Activated naive CD4-positive, alpha-beta T cell treated with anti-CD3 and anti-CD28 coated beads for 36 hours (primary cell): ENCODE measurements around the gene GID8. TPM values are rescaled to one million over a fixed set of nuclear protein-coding genes. Genes with fewer than 3 reads are reported as not detected.

Experiments
- CTCF ChIA-PET: fragments of 350-600 bp; sonication (Branson Sonifier 250); formaldehyde crosslinking; loops from one replicate; lab custom pipeline; 2021; ENCODE audit warnings: antibody characterized with exemption; lab: Charles Lee
- DNase-seq: peaks from one replicate; pipeline ENCODE4 v3.0.0-alpha.2; 2020
- H3K27ac Mint-ChIP-seq: one replicate; pipeline ENCODE4 v1.8.0; 2021; ENCODE audit warnings: mild to moderate bottlenecking, mixed read lengths
- H3K27me3 Mint-ChIP-seq: one replicate; pipeline ENCODE4 v1.8.0; 2021; ENCODE audit warnings: low read depth, mixed read lengths
- H3K36me3 Mint-ChIP-seq: one replicate; pipeline ENCODE4 v1.8.0; 2021; ENCODE audit warnings: low read depth, mixed read lengths
- H3K4me1 Mint-ChIP-seq: one replicate; pipeline ENCODE4 v1.8.0; 2021; ENCODE audit warnings: low read depth, mixed read lengths
- H3K4me3 Mint-ChIP-seq: one replicate; pipeline ENCODE4 v1.8.0; 2021; ENCODE audit warnings: mild to moderate bottlenecking, moderate library complexity, mixed read lengths
- H3K9me3 Mint-ChIP-seq: one replicate; pipeline ENCODE4 v1.8.0; 2021; ENCODE audit warnings: mixed read lengths
- intact Hi-C: fragments of 100-400 bp; cut with micrococcal nuclease; formaldehyde crosslinking; loops from one replicate; pipeline ENCODE4 v1.15.1; 2023
- total RNA-seq, 2 experiments: library from RNA; stranded (reverse); gene quantifications; one replicate each; pipeline ENCODE4 v1.2.3, GENCODE V29; 2021

GID8 gene
- total RNA-seq, 2 experiments from 2014 or later, result 32.7 to 34.0 TPM

DNA sequence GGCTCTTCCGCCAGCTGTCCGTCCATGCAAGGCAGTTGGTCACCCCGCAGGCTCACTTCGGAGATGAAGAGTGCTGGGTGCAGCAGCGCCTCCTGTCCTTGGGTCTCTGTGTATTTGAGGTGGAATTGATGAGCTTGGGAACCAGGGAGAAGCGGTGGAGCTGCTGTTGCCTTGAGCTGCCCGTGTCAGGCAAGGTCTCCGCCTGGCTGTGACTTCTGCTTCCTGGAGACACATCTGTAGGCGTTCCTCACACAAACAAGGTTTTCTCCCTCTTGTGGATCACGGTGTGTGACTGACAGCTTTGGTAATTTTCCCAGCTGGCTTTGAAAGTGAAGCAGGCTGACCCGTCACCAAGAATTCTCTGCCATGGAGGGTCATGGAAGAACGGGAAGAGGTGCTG, 12.0 kb downstream of the GID8 start:
- no peak overlapping the region for H3K4me3 Mint-ChIP-seq
- CTCF ChIA-PET, result interaction anchor here (1.0 to 2.1 kb wide), 4 partner anchors 11 to 59 kb away, joined by 3 to 5 read pairs (median 4); partner anchors contain the start of gene GID8
- no peak overlapping the region for H3K27ac Mint-ChIP-seq
- H3K9me3 Mint-ChIP-seq, result no peaks in the 10 kb centered on the region
- intact Hi-C loops, result no loop called here
- peaks cover 27% of the 10 kb centered on the region for H3K36me3 Mint-ChIP-seq
- peaks cover 26% of the 10 kb centered on the region for H3K4me1 Mint-ChIP-seq
- no peaks in the 10 kb centered on the region for H3K27me3 Mint-ChIP-seq
- no peak for DNase-seq

DNA sequence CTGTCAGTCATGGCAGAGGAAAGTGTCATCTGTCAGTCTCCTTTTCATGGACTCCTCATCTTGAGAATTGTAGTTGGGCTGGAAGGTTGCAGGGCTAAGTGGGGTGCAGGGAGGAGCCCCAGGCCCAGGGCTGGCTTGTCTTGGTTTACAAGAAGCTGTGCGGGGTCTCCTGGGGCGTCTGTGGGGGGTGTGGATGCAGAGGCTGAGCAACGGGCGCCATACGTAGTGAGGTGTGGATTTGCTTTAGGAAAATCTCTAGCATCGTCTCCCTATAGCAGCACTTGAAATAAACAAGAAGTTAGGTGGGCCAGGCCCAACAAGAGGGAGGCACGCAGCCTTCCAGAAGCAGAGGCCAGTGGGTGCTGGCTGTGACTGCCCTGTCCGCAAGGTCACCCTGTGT, 12.8 kb downstream of the GID8 start:
- no peaks in the 10 kb centered on the region for H3K9me3 Mint-ChIP-seq
- CTCF ChIA-PET, result interaction anchor here (0.7 to 2.1 kb wide), 4 partner anchors 12 to 43 kb away, joined by 3 to 5 read pairs (median 3); partner anchors contain the start of gene GID8
- H3K4me1 Mint-ChIP-seq, result peaks cover 26% of the 10 kb centered on the region
- intact Hi-C loops, result no loop called here
- DNase-seq, result no peak
- H3K27ac Mint-ChIP-seq, result no peak overlapping the region
- no peak overlapping the region for H3K4me3 Mint-ChIP-seq
- no peaks in the 10 kb centered on the region for H3K27me3 Mint-ChIP-seq
- peaks cover 26% of the 10 kb centered on the region for H3K36me3 Mint-ChIP-seq

DNA sequence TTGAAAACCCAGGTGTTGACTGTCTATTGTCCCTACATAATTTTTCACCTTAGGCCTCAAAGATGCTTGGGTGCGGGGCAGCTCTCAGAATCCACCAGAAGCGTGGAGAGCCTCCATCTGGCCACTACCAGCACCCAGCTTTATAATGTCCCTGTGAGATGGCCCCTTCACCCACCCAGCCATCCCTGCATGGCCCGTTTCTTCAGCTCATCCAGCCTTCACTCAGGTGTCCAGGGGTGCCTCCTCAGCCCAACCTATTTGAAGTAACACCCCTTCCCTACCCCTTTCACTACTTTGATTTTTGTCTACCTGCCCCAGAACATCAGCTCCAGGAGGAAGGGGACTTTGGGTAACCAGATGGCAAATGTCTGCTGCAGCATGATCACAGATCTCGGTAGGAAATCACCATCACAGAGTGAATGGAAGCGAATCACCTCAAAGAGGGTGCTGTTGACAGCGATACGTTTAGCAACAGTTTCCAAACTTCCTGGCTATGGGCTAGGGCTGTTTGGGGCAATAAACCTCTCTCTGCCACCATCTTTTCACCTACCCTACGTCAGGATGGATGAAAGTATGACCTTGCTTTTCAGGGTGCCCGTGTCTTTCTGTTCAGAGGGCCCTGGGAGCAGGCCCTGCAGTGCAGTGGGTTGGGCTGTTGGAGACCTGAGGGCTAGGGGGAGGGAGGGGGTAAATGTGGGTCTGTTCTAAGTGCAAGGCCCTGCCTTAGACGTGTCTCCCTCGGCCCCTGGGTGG, 13.4 kb downstream of the GID8 start:
- H3K36me3 Mint-ChIP-seq, result peaks cover 23% of the 10 kb centered on the region
- no peaks in the 10 kb centered on the region for H3K27me3 Mint-ChIP-seq
- peaks cover 26% of the 10 kb centered on the region for H3K4me1 Mint-ChIP-seq
- intact Hi-C loops, result no loop called here
- no peak for DNase-seq
- H3K9me3 Mint-ChIP-seq, result no peaks in the 10 kb centered on the region
- CTCF ChIA-PET, result interaction anchor here (0.7 to 2.1 kb wide), 4 partner anchors 13 to 44 kb away, joined by 3 to 5 read pairs (median 3); partner anchors contain the start of gene GID8
- H3K27ac Mint-ChIP-seq, result no peak overlapping the region
- no peak overlapping the region for H3K4me3 Mint-ChIP-seq

DNA sequence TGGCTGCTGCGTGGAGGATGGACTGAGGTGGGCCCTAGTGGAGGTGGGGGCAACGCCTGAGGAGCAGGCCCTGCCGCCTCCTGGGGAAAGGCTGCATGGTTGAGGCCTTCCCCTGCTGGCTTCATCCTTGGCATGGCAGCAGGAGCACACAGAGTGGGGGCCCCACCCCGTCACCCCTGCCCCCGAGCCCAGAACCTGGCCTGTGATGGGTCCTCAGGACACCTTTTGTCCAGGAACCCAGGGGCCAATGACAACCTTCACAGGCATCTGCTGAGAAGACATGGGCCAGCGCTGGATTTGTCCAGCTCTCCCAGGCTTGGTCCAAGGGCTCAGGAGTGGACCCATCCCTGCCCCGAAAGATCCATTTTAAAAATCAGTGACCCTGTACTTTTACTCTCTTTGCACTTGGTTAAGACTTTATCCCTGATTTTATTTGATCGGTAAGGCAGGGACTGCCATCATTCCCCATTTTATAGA, 14.0 kb downstream of the GID8 start:
- peaks cover 26% of the 10 kb centered on the region for H3K4me1 Mint-ChIP-seq
- H3K27ac Mint-ChIP-seq, result no peak overlapping the region
- H3K4me3 Mint-ChIP-seq, result peak overlapping the region; percentile 47
- no peak for DNase-seq
- no peaks in the 10 kb centered on the region for H3K9me3 Mint-ChIP-seq
- peaks cover 20% of the 10 kb centered on the region for H3K36me3 Mint-ChIP-seq
- intact Hi-C loops, result no loop called here
- CTCF ChIA-PET, result interaction anchor here (1.6 kb wide), 1 partner anchor 13 kb away, joined by 4 read pairs; no protein-coding TSS in a partner anchor
- H3K27me3 Mint-ChIP-seq, result no peaks in the 10 kb centered on the region

DNA sequence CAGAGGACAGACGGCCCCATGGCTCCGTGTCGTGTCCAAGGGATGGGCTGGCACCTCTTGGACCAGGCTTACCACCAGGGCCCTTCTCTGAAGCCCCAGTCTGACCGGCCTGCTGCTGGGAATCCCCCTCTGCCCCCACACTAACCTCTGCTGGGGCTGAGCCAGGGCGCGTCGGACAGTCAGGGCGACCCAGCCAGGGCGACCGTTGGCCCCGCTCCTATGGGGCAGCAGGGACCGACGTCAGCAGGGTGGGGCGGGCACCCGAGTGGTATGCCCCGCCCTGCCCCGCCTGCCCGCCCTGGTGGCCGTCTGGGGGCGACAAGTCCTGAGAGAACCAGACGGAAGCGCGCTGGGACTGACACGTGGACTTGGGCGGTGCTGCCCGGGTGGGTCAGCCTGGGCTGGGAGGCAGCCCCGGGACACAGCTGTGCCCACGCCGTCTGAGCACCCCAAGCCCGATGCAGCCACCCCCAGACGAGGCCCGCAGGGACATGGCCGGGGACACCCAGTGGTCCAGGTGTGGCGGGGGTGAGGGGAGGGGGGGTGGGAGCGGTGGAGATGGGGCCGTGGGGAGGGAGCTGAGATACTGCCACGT, 14.5 kb downstream of the GID8 start, which contains the start of gene SLC17A9:
Gene SLC17A9 (plus strand): TSS at position 337 of the 595 bp plus-strand sequence. CDS start 122 bp downstream, at position 459.
- peak; percentile 46 for DNase-seq
- H3K4me3 Mint-ChIP-seq, result peak within 1 kb of the TSS; percentile 69
- H3K4me1 Mint-ChIP-seq, result peaks cover 26% of the 10 kb centered on the region
- no peaks in the 10 kb centered on the region for H3K27me3 Mint-ChIP-seq
- H3K36me3 Mint-ChIP-seq, result peaks cover 20% of the 10 kb centered on the region
- H3K27ac Mint-ChIP-seq, result peak within 1 kb of the TSS; percentile 46
- intact Hi-C loops, result no loop called here
- CTCF ChIA-PET, result interaction anchor here (0.6 to 1.6 kb wide), 6 partner anchors 14 to 73 kb away, joined by 3 to 6 read pairs (median 3); no protein-coding TSS in a partner anchor
- H3K9me3 Mint-ChIP-seq, result no peaks in the 10 kb centered on the region

DNA sequence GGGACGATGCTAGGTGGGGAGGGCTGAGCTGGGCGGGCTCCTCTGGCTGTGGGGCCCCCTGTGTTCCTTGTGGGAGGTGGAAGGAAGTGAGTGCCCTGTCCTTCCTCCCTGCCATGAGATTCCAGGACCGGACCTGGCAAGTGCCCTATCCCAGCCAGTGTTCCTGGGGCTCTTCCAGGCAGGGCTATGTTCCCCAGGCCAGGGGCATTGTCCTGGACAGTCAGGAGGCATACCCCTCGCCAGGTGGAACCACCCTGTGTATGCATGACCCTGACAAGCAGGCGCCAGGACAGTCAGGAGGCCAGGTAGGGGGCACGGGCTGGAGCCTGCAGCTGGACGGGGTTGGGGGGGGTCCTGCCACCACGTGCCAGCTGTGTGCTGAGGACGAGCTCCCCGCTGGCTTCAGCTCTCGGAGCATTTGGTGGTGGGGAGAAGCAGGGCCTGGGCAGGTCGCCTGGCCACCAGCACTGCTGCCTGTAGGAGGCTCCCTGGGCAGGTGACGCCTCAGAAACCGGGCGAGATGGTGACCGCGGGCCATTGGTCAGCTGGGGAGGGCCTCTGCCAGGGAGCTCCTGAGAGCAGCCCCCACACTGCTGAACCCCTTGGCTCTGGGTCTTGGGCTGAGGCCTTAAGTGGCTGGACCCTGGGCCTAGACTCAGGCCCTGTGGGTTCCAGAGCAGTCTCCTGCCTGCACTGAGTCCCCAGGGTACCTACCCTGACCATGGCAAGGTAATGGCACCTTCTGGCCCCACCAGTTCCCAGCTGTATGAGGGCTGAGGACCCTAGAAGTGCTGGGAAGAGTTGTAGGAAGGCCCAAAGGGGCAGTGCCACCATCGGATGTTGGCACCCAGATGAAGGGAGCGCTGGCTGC, 15.3 kb downstream of the GID8 start:
- CTCF ChIA-PET, result interaction anchor here (0.6 to 2.1 kb wide), 7 partner anchors 14 to 72 kb away, joined by 3 to 6 read pairs (median 3); no protein-coding TSS in a partner anchor
- Mint-ChIP-seq H3K27ac (peak overlapping the region; percentile 46), H3K9me3 (no peaks in the 10 kb centered on the region), H3K27me3 (no peaks in the 10 kb centered on the region), H3K4me1 (peaks cover 29% of the 10 kb centered on the region), H3K4me3 (peak overlapping the region; percentile 69), H3K36me3 (peaks cover 17% of the 10 kb centered on the region)
- DNase-seq, result no peak
- intact Hi-C loops, result no loop called here

DNA sequence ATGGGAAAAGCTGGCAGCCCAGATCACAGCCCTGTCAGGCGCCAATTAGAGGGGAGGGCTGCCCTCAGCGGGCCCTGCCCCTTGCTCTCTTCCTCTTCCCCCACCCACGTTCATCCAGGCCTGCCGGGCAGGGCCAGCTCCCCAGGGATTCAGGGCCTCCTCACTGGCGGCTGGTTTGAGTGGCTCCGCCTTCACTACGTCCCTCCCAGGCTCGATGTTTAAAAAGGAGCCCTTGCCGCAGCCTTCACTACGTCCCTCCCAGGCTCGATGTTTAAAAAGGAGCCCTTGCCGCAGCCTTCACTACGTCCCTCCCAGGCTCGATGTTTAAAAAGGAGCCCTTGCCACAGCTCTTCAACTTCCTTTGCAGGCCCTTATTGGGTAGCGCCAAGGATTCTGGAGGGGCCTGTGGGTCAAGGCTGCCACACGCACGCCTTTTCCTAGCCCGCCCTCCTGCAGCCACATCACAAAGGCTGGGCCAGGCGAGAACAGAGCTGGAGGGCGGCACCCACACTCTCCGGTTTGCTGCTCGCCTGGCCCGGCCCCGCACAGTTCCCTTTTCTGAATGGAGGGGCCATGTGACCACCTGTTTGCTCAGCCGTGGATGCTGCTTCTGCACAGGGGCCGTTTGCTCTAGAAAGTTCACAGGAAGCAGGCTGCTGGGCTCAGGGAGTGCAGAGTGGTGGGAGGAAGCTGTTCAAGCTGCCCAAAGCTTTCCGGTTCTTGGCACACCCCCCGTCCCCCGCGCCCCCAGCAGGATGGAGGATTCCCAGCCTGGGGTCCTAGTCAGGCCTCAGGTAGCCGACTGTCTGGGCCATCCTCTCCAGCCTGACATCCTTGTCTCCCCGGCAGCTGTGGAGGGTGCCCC, 16.1 kb downstream of the GID8 start:
- H3K27me3 Mint-ChIP-seq, result no peaks in the 10 kb centered on the region
- DNase-seq, result peak; percentile 81
- intact Hi-C loops, result loop anchor here (1.0 kb wide), 1 partner anchor 16 kb away; the partner anchor contains the start of gene GID8
- peaks cover 13% of the 10 kb centered on the region for H3K36me3 Mint-ChIP-seq
- CTCF ChIA-PET, result interaction anchor here (1.1 to 2.1 kb wide), 4 partner anchors 12 to 54 kb away, joined by 3 to 6 read pairs (median 4); no protein-coding TSS in a partner anchor
- peaks cover 34% of the 10 kb centered on the region for H3K4me1 Mint-ChIP-seq
- H3K4me3 Mint-ChIP-seq, result peak overlapping the region; percentile 69
- H3K27ac Mint-ChIP-seq, result peak overlapping the region; percentile 46
- H3K9me3 Mint-ChIP-seq, result no peaks in the 10 kb centered on the region

DNA sequence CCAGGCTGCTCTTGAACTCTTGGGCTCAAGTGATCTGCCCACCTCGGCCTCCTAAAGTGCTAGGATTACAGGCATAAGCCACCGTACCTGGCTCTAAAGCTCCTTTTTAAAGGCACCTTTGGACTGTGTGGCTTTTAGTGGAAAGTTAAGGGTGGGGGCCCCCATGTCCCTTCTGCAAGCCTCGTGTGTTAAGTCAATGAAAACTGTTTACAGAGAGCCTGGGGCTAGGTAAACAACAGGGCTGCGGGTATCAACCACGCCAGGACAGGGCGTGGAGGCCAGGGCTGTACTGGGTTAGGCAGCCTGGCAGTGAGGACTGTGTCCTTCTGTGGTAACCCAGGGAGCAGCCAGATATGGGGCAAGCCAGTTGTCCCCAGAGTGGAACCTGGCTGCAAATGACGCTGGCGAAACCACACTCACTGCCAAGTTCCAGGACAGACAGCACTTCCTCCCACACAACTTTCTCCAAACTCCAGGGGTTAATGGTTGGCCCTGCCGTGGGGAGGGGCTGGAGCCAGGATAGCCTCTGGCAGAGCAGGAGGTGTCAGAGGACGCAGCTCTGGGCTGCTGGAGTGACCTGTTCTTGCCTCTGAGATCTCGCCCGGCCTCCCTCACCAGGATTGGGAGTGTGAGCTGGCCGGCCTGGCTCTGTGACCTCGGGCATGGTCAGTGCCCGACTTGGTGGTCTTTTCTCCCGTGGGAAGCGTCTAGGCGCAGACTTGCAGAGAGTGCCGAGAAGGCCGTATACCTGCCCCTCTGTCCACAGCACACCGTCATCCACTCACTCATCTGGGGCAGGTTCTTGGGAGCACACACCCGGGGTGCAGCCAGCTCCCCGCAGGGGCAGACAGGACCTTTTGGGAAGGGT, 17.8 kb downstream of the GID8 start:
- no peak for DNase-seq
- Mint-ChIP-seq H3K4me1 (peaks cover 41% of the 10 kb centered on the region), H3K36me3 (no peaks in the 10 kb centered on the region), H3K4me3 (no peak overlapping the region), H3K27me3 (no peaks in the 10 kb centered on the region), H3K9me3 (no peaks in the 10 kb centered on the region), H3K27ac (no peak overlapping the region)
- intact Hi-C loops, result no loop called here
- CTCF ChIA-PET, result interaction anchor here (1.1 kb wide), 1 partner anchor 10 kb away, joined by 3 read pairs; no protein-coding TSS in a partner anchor

DNA sequence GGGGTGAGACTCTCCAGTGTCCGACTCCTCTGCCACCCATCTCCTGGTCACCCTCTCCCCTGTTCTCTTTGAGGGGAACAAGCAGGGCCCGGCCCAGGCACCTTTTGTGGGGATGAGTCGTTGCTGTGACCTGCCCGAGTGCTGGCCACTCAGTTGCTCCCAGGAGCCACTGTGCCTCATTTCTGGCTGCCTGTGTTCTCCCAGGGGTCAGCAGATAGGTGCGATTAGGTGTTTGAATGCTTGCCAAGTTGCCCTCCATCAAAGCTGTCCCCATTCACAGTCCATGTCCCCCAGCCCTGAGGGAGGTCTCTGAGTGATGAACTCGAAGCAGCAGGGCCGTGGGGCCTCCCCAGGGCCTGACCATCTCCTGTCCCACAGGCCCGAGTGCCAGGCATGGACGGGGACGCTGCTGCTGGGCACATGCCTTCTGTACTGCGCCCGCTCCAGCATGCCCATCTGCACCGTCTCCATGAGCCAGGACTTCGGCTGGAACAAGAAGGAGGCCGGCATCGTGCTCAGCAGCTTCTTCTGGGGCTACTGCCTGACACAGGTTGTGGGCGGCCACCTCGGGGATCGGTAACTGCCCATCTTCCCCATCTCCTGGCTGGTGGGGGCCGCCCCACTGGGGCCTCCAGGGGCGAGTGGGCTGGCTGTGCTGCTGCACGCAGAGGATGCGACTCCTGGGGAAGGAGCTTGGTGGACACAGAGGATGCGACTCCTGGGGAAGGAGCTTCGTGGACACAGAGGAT, 18.6 kb downstream of the GID8 start:
- no peaks in the 10 kb centered on the region for H3K36me3 Mint-ChIP-seq
- H3K9me3 Mint-ChIP-seq, result no peaks in the 10 kb centered on the region
- H3K27ac Mint-ChIP-seq, result no peak overlapping the region
- intact Hi-C loops, result no loop called here
- peaks cover 39% of the 10 kb centered on the region for H3K4me1 Mint-ChIP-seq
- H3K4me3 Mint-ChIP-seq, result no peak overlapping the region
- H3K27me3 Mint-ChIP-seq, result no peaks in the 10 kb centered on the region
- no peak for DNase-seq
- CTCF ChIA-PET, result no interaction called here
